Measurements from ENCODE around the gene FAM229A.
"Not testable (repeated sequence)": the region's sequence is repeated elsewhere in the genome, so short reads cannot be mapped to it uniquely, and the experiment has no call there.

The FAM229A gene

GRCh38 chr1:32376199-32376598 lies 13.9 kb upstream of the FAM229A start:
- DNase-seq: no peak

GRCh38 chr1:32373996-32374592 lies 11.8 kb upstream of the FAM229A start:
- DNase-seq: no peak

DNA sequence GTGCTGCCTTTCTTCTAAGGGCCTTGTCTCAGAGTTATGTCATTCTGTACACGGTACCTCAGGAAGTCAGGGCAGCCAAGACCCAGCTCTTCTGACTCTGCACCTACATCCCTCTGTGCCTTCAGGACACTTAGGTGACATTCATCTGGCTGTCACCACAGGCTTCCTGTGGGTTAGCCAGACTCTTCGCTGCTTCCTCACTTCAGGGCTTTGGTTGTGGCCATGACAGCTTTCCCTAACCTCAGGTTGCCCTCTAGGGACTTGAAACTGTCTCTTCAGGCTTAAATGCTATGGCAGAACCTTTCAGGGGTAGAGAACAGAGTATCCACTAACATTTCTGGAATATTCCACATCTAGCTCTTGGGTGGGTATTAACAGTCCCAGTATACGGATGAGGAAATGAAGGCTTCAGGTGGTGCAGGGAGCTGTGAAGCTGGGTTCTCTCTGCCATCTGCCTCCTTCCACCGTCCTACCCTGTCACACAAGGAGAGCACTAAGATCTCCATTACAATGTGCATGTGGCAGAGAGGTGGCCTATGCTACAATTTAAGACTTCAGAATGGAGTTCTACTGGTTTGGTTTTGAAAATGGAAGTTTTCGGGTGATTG lies 10.0 kb upstream of the FAM229A start:
- DNase-seq: no peak

DNA sequence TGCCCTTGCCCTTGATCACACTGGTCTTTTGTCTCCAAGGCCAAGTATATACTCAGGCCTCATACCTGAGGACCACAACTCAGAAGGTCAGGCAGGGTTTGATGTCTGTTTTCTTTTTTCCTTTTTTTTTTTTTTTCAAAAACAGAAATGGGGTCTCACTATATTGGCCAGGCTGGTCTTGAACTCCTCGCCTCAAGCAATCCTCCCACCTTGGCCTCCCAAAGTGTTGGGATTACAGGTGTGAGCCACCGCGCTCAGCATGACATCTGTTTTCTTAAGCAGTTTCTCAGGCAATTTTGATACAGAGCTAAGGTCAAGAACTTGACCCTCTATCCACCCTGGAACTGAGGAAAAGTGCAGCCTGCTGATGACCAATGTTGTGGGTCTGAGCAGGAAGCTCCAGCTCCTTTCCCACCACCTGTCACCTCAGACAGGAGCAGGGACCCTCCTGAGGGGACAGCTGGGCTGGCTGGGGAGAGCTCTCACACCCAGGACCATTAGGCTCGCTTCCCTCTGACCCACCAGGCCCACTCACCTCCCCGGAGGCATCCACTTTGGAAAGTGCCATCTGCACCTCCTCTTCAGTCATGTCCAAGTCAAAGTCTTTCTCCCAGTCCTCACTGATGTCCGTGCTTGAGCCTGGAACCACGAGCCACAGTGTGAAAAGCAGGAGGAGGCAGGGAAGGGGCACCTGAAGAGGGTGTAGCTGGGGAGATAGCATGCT lies 5.8 kb upstream of the FAM229A start:
- no peak for DNase-seq

- DNase-seq: no peak
These were observed 3.2 kb upstream of the FAM229A start for GRCh38 chr1:32365445-32365844.

GRCh38 chr1:32364836-32365235 lies 2.6 kb upstream of the FAM229A start:
- no peak for DNase-seq

DNA sequence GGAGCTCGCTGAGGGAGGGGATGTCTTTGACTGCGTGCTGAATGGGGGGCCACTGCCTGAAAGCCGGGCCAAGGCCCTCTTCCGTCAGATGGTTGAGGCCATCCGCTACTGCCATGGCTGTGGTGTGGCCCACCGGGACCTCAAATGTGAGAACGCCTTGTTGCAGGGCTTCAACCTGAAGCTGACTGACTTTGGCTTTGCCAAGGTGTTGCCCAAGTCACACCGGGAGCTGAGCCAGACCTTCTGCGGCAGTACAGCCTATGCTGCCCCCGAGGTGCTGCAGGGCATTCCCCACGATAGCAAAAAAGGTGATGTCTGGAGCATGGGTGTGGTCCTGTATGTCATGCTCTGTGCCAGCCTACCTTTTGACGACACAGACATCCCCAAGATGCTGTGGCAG lies 1.4 kb upstream of the FAM229A start:
- no peak for DNase-seq

DNA sequence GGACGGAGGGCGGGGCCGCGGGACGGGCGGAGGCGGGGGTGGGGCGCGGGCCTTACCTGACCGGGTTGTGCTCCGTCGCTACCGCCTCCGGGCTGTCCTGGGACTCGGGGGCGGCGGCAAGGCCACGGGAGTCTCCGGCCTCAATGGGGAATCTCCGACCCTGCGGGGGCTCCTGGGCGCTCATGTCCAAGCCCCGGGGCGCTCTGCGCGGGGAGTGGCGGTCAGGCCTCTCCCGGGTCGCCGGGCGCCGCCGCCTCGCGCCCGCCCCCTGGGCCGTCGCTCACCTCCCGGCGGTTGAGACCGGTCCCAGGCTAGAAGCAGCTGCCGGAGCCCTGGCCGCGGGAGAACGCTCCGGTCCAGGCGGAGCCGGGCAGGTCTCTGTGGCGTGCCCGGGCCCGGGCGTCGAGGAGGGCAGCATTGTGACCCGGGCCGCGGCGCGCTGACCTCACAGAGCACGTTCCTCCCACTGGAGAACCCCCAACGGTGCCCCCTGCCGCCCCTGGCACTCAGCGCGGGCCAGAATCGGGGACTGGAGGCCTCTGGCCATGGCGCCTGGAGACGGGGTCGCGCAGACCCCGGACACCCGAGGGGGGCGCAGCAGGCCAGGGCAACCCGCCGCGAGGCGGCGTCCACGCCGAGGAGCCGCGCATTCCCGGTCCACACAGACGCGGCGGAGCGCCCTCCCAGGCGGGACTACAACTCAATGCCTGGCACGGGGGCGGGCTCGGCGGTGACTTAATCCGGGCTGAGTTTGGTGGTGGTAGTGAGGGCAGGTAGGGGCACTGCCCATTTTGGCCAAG lies 411 bp downstream of the FAM229A start:
- no peak for DNase-seq

GRCh38 chr1:32361308-32361673 lies 994 bp downstream of the FAM229A start:
- DNase-seq: no peak

GRCh38 chr1:32358435-32358834 lies 3.9 kb downstream of the FAM229A start:
- no peak for DNase-seq

DNA sequence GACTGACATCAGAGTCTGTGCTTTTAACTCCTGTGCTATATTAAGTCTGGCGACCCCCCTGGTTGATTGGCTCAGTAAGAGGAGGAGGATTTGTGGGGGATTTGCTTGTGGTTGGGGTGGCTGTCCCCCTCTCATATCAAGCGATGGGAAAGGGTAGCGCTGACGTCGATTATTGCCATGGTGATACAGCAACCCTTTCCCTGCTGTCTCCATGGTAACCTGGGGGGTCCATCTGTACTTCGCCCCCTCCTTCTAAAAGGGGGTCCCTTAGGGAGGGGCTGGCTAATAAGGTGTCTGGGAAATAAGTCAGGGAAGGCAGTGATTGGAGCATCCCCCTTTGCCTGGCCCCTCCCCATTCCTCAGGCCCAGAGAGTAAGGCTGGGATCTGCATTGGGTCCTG lies 4.7 kb downstream of the FAM229A start:
- no peak for DNase-seq

DNA sequence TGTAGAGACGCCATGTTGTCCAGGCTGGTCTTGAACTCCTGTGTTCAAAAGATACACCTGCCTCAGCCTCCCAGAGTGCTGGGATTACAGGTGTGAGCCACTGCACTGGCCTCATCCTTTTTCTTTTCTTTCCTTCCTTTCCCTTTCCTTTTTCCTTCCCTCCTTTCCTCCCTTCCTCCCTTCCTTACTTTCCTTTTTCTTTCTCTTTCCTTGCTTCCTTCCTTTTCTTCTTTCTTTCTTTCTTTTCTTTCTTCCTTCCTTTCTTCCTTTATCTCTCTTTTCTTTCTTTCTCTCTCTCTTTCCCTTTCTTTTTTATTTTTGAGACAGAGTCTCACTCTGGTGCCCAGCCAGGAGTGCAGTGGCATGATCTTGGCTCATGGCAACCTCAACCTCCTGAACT lies 5.8 kb downstream of the FAM229A start:
- no peak for DNase-seq

- not testable (repeated sequence) for DNase-seq
These were observed 6.5 kb downstream of the FAM229A start for GRCh38 chr1:32355778-32356177.

- DNase-seq: no peak
These were observed 8.3 kb downstream of the FAM229A start for GRCh38 chr1:32353886-32354570.

- DNase-seq: no peak
These were observed 8.9 kb downstream of the FAM229A start for GRCh38 chr1:32353431-32353830.

GRCh38 chr1:32352831-32353383 lies 9.4 kb downstream of the FAM229A start:
- DNase-seq: no peak

GRCh38 chr1:32352239-32352745 lies 10.0 kb downstream of the FAM229A start:
- DNase-seq: no peak

- peak; percentile 60 for DNase-seq
These were observed 10.7 kb downstream of the FAM229A start for GRCh38 chr1:32351399-32352238.

- DNase-seq: no peak
These were observed 11.4 kb downstream of the FAM229A start for GRCh38 chr1:32350785-32351398.

- DNase-seq: no peak
These were observed 13.0 kb downstream of the FAM229A start for GRCh38 chr1:32349211-32349708.
